ENCODE measurements around the gene CCDC158. TPM values are rescaled to one million over a fixed set of nuclear protein-coding genes. Genes with fewer than 3 reads are reported as not detected.

The CCDC158 gene
- total and polyA plus RNA-seq, 9 donors, result 0.02 to 0.23 (median 0.15) TPM; not detected in 3

- no peak overlapping the region for H3K27ac ChIP-seq
- H3K4me3 ChIP-seq, result no peak overlapping the region
- intact Hi-C loops (cut with DNase I), result no loop called here
- no peaks in the 10 kb centered on the region for H3K36me3 ChIP-seq
- H3K9me3 ChIP-seq, result no peaks in the 10 kb centered on the region
- WGBS, 3 donors, result 73 to 87% (median 83%) methylated on average over 3 of the region's 3 CpGs
- H3K4me1 ChIP-seq (ENCODE audit: insufficient read depth), result peaks cover 1% of the 10 kb centered on the region
- no peak for DNase-seq
- TF ChIP-seq EP300 (IDR thresholded peaks at IDR 0.05) (no peak), POLR2A (IDR thresholded peaks at IDR 0.05) (no peak)
- TF ChIP-seq, protein P1, sequence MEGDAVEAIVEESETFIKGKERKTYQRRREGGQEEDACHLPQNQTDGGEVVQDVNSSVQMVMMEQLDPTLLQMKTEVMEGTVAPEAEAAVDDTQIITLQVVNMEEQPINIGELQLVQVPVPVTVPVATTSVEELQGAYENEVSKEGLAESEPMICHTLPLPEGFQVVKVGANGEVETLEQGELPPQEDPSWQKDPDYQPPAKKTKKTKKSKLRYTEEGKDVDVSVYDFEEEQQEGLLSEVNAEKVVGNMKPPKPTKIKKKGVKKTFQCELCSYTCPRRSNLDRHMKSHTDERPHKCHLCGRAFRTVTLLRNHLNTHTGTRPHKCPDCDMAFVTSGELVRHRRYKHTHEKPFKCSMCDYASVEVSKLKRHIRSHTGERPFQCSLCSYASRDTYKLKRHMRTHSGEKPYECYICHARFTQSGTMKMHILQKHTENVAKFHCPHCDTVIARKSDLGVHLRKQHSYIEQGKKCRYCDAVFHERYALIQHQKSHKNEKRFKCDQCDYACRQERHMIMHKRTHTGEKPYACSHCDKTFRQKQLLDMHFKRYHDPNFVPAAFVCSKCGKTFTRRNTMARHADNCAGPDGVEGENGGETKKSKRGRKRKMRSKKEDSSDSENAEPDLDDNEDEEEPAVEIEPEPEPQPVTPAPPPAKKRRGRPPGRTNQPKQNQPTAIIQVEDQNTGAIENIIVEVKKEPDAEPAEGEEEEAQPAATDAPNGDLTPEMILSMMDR (IDR thresholded peaks at IDR 0.05), result no peak
- H3K27me3 ChIP-seq, result no peaks in the 10 kb centered on the region
Measured at GRCh38 chr4:76381986-76382385, 39.0 kb downstream of the CCDC158 start.

DNA sequence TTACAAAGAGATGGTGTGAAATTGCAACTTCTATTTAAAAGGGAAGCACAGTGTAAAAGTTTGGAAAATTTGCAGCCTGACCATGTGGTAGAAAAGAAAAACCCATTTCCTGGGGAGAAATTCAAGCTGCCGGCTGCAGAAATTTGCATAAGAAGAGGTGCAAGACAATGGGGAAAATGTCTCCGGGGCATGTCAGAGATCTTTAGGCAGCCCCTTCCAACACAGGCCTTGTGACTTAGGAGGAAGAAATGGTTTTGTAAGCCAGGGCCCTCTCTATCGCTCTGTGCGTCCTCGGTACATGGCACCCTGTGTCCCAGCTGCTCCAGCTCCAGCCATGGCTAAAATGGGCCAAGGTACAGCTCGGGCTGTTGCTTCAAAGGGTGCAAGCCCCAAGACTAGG lies 40.4 kb downstream of the CCDC158 start:
- peaks cover 1% of the 10 kb centered on the region for H3K4me1 ChIP-seq (ENCODE audit: insufficient read depth)
- no peaks in the 10 kb centered on the region for H3K27me3 ChIP-seq
- DNase-seq, result no peak
- TF ChIP-seq EP300 (IDR thresholded peaks at IDR 0.05), result no peak
- TF ChIP-seq POLR2A (IDR thresholded peaks at IDR 0.05), result no peak
- TF ChIP-seq, protein P1 (IDR thresholded peaks at IDR 0.05), result no peak
- H3K4me3 ChIP-seq, result no peak overlapping the region
- H3K27ac ChIP-seq, result no peak overlapping the region
- intact Hi-C loops (cut with DNase I), result no loop called here
- 93% methylated on average over 6 of the region's 6 CpGs for WGBS, 3 donors
- H3K36me3 ChIP-seq, result no peaks in the 10 kb centered on the region
- H3K9me3 ChIP-seq, result no peaks in the 10 kb centered on the region

DNA sequence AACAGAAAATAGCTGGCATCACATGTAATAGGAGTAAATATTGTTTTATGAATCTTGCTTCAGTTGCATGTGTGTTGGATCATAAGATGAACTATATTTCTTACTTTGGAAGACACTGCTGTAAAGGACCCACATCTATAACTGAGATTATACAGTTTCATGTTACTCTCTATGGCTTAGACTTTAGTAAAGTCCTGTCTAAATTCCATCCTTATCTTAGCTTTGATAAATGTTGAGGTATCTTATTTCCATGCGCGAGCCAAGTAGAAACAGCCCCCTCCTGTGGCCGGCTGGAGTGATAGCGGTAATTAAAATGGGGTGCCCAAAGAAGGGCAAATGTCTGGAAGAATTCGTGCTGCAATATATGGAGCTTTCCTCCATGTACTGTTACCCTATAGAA lies 43.0 kb downstream of the CCDC158 start:
- Histone ChIP-seq H3K27ac (no peak overlapping the region), H3K4me1 (ENCODE audit: insufficient read depth) (peaks cover 1% of the 10 kb centered on the region), H3K36me3 (no peaks in the 10 kb centered on the region), H3K4me3 (no peak overlapping the region), H3K9me3 (no peaks in the 10 kb centered on the region), H3K27me3 (no peaks in the 10 kb centered on the region)
- WGBS, 3 donors, result 33 to 38% (median 34%) methylated on average over 5 of the region's 5 CpGs
- intact Hi-C loops (cut with DNase I), result no loop called here
- no peak for DNase-seq
- TF ChIP-seq EP300 (IDR thresholded peaks at IDR 0.05), result no peak
- TF ChIP-seq POLR2A (IDR thresholded peaks at IDR 0.05), result no peak
- TF ChIP-seq, protein P1 (IDR thresholded peaks at IDR 0.05), result no peak

DNA sequence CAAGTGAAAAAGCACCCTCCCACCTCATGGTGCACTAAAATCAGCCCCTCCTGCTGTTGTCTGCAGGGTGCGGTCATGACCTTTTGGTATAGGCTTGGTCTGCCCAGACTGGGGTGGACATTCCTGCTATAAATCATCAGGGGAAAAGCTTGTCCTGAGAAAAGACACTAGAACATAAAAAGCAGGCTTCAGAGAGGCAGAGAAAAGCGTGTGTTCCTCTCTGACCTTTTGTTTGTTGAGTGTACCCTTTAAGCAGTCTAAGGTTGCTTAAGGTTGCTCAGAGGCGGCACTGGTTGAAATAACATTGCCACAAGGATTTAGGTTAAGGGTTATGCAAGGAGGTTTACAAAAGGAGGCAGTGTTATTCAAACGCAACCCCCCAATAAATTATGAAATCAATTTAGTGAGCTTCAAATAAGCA lies 43.5 kb downstream of the CCDC158 start:
- H3K27me3 ChIP-seq, result no peaks in the 10 kb centered on the region
- DNase-seq, result no peak
- no peak overlapping the region for H3K27ac ChIP-seq
- 54 to 71% (median 56%) methylated on average over 4 of the region's 4 CpGs for WGBS, 3 donors
- intact Hi-C loops (cut with DNase I), result no loop called here
- H3K36me3 ChIP-seq, result no peaks in the 10 kb centered on the region
- no peaks in the 10 kb centered on the region for H3K9me3 ChIP-seq
- peaks cover 1% of the 10 kb centered on the region for H3K4me1 ChIP-seq (ENCODE audit: insufficient read depth)
- H3K4me3 ChIP-seq, result no peak overlapping the region
- TF ChIP-seq POLR2A (IDR thresholded peaks at IDR 0.05), result no peak
- no peak for TF ChIP-seq EP300 (IDR thresholded peaks at IDR 0.05)
- TF ChIP-seq, protein P1 (IDR thresholded peaks at IDR 0.05), result no peak

Measured in ovary (tissue), 9 donors.